NCI-H345 treated with DMSO at 0.1 percent for 48 hours (cell line): Measurements from ENCODE around the gene MAPK11.

Experiments
- DNase-seq: peaks from one replicate; lab custom pipeline; 2025; ENCODE audit not compliant: unreplicated experiment; lab: John Stamatoyannopoulos, UW

Gene MAPK11

GRCh38 chr22:50250555-50251476 is 19.4 kb downstream of the MAPK11 start, which contains the start of gene HDAC10:
Gene HDAC10 (minus strand): TSS chr22:50251265. CDS start chr22:50251032, 233 bp downstream.
- no peak for DNase-seq

- no peak for DNase-seq
These were observed 20.0 kb downstream of the MAPK11 start for GRCh38 chr22:50250249-50250554.

GRCh38 chr22:50249341-50250248 is 20.6 kb downstream of the MAPK11 start:
- DNase-seq = no peak

- DNase-seq = no peak
These were observed 21.7 kb downstream of the MAPK11 start for GRCh38 chr22:50248196-50249081.

- DNase-seq = no peak
These were observed 22.4 kb downstream of the MAPK11 start for GRCh38 chr22:50247748-50248147.

- DNase-seq = no peak
These were observed 23.7 kb downstream of the MAPK11 start for GRCh38 chr22:50246242-50247175.

GRCh38 chr22:50245214-50246072 is 24.7 kb downstream of the MAPK11 start:
- no peak for DNase-seq

GRCh38 chr22:50244420-50245213 is 25.6 kb downstream of the MAPK11 start, which contains the start of gene TUBGCP6:
Gene TUBGCP6 (minus strand): TSS chr22:50245023. CDS start chr22:50244459, 564 bp downstream.
- peak; percentile 72 for DNase-seq

- no peak for DNase-seq
These were observed 26.3 kb downstream of the MAPK11 start for GRCh38 chr22:50243685-50244419.

- DNase-seq = no peak
These were observed 27.7 kb downstream of the MAPK11 start for GRCh38 chr22:50242406-50242949.

- no peak for DNase-seq
These were observed 31.4 kb downstream of the MAPK11 start for GRCh38 chr22:50238755-50239154.

GRCh38 chr22:50236731-50237409 is 33.3 kb downstream of the MAPK11 start:
- no peak for DNase-seq

GRCh38 chr22:50233223-50233622 is 37.0 kb downstream of the MAPK11 start:
- no peak for DNase-seq

GRCh38 chr22:50232481-50233151 is 37.6 kb downstream of the MAPK11 start:
- DNase-seq = no peak

- DNase-seq = no peak
These were observed 40.8 kb downstream of the MAPK11 start for GRCh38 chr22:50229370-50229769.

GRCh38 chr22:50228366-50228765 is 41.8 kb downstream of the MAPK11 start:
- DNase-seq = no peak
